AG08395 (cell line): ENCODE results near the gene LY6G5B.
A peak's percentile ranks its signal among the peaks of the same experiment; 100 is the strongest.

Experiments
- DNase-seq: peaks from one replicate; pipeline ENCODE4 v3.0.0; 2012; ENCODE audit warnings: mixed read lengths, low spot score

The LY6G5B gene

GRCh38 chr6:31663126-31663960 is 6.4 kb upstream of the LY6G5B start:
- no peak for DNase-seq

- peak; percentile 86 for DNase-seq
Observed at GRCh38 chr6:31663961-31664789, 5.6 kb upstream of the LY6G5B start.

GRCh38 chr6:31664790-31665500 is 4.8 kb upstream of the LY6G5B start, which contains the start of gene GPANK1:
TSS of gene GPANK1 (minus strand) at chr6:31664997. CDS start at chr6:31664478, 519 bp downstream.
- peak; percentile 86 for DNase-seq

- peak; percentile 97 for DNase-seq
Observed at GRCh38 chr6:31665501-31666336, 4.1 kb upstream of the LY6G5B start, which contains the start of gene CSNK2B. TSS of gene CSNK2B (plus strand) at chr6:31666080. CDS start at chr6:31666832, 752 bp downstream.

- no peak for DNase-seq
Observed at GRCh38 chr6:31666337-31666965, 3.3 kb upstream of the LY6G5B start.

GRCh38 chr6:31676322-31676903 is 6.6 kb downstream of the LY6G5B start:
- DNase-seq = no peak

- no peak for DNase-seq
Observed at GRCh38 chr6:31676904-31677303, 7.1 kb downstream of the LY6G5B start.

GRCh38 chr6:31677955-31678354 is 8.2 kb downstream of the LY6G5B start:
- DNase-seq = no peak

GRCh38 chr6:31680226-31681134 is 10.7 kb downstream of the LY6G5B start, which contains the start of gene LY6G5C:
TSS of gene LY6G5C (minus strand) at chr6:31681067. CDS start at chr6:31680373, 694 bp downstream.
- DNase-seq = peak; percentile 92

GRCh38 chr6:31681135-31681671 is 11.4 kb downstream of the LY6G5B start:
- DNase-seq = peak; percentile 67

- no peak for DNase-seq
Observed at GRCh38 chr6:31683591-31683990, 13.8 kb downstream of the LY6G5B start.

- DNase-seq = no peak
Observed at GRCh38 chr6:31686483-31686882, 16.7 kb downstream of the LY6G5B start.

- DNase-seq = no peak
Observed at GRCh38 chr6:31687321-31687720, 17.5 kb downstream of the LY6G5B start.

GRCh38 chr6:31687860-31688693 is 18.3 kb downstream of the LY6G5B start:
- no peak for DNase-seq

GRCh38 chr6:31689249-31690110 is 19.7 kb downstream of the LY6G5B start:
- DNase-seq = no peak

- DNase-seq = no peak
Observed at GRCh38 chr6:31690231-31691077, 20.7 kb downstream of the LY6G5B start.
